Stimulated activated CD4-positive, alpha-beta T cell treated with anti-CD3 and anti-CD28 coated beads, Interleukin-15, amount 100 ng/mL, for 48 hours (primary cell): ENCODE results near the gene GNPTAB.

Source experiments
- DNase-seq, 2 donors: peaks; one replicate each; pipeline ENCODE4 v3.0.0-alpha.2; 2020; ENCODE audit warnings: low read depth in 2 of 2

GNPTAB gene

DNA sequence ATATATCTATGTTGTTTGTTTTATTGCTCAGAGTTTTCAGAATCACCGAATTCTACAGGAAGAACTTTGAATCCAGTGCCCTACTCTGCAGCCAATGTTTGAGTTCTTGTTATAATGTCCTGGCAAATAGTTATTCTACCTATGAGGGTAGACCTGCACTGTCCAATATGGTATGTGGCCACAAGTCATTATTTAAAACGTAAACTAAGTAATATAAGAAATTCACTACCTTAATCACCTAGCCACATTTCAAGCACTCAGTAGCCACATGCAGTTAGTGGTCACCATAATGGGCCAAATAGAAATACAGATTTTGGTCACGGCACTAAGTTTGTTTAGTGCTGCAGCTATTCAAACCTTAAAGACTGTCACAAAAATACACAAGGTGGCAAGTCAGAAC is 26.4 kb downstream of the GNPTAB start:
- no peak for DNase-seq

DNA sequence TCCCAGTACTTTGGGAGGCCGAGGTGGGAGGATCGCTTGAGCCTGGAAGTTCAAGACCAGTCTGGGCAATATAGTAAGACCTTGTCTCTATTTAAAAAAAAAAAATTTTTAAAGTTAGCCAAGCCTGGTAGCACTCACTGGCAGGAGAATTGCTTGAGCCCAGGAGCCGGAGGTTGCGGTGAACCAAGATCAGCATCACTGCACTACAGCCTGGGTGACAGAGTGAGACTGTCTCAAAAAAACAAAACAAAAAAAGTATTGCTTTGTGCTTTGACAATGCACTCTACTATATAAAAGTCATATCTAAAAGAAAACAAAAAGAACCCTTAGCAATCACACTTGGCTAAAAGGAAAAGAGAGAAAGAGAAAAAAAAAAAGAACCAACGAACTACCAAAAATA is 26.8 kb downstream of the GNPTAB start:
- DNase-seq, result no peak

DNA sequence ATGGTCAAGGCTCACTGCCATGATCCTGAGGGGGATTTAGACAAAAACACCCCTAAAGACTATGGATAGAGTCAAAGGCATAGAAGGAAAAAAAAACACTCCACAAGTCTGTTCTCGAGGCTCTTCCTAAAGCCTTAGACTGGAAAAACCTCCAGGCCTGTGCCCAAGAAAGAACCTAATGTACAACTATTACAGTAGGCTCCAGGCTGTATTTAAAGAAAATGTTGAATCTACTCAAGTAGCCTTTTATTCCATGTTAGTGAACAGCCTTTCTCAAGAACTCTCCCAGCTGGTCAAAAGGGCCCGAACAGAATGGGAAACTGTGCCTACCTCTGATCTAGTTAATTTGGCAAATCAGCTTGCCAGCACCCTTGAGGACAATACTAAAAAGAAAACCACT is 28.3 kb downstream of the GNPTAB start:
- DNase-seq, result no peak

DNA sequence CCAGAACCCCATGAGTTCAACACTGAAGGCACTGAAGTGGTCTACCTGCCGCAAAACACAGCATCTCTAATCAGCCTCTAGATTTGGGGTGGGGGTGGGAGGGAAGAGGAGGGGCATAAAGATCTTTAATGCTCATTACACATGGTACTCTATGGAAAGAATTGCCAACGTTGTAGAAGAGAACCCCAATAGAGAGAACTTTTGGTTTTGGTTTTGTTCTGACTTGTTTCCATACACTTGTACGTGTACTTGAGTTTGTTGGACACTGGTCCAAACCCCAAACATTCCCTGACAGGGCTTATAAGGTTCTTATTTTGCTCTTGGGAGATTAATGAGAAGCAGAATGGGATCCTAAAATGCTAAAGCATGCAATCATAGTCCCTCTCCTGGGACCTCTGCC is 31.0 kb downstream of the GNPTAB start:
- no peak for DNase-seq

DNA sequence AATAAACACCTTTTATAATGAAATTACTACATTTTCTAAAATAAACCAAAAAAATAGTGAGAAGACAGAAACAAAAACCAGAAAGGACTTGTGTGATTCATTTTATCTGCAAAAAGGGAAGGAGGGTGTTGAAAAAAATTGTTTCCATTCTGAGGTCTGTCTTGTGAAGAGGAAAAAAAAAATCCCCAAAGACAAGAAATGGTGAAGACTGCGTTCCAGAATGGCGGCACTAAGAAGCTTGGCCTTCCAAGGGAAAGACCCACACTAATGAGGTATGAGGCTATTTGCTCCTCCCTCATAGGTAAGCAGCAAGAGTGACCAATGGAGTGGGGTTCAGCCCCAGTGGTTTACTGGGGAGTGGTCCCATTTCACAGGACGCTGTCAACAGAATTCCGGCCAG is 35.0 kb downstream of the GNPTAB start:
- DNase-seq, result no peak

DNA sequence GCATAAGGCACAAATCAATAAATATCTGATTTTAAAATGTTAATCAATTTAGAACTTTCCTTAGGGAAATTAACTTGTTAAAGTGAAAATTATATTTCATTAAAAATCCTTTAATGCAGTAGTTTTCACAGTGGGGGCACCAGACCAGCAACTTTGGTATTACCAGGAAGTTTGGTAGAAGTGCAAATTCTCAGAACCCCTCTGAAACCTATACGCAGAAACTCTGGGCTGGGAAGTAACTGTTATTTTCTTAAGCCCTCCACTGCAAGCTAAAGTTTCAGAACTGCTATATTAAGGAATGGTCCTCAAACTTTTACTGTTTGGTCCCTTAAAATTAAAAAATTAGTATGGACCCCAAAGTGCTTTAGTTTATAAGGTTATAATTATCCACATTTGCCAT is 35.7 kb downstream of the GNPTAB start:
- DNase-seq, result no peak

DNA sequence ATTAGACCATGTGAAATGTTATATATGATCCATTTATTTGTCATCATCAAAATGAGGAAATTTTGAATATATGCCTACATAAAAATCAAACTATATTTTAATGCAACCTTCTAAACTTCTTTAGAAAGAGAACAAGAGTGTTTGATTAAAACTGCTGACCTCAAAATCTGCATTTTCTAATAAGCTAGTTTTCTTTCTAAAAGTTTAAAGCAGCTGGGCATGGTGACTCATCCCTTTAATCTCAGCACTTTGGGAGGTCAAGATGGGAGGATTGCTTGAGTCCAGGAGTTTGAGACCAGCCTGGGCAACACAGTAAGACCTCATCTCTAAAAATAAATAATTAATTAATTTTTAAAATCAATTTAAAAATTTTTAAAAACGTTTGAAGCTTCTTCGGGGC is 36.2 kb downstream of the GNPTAB start:
- DNase-seq, result no peak

DNA sequence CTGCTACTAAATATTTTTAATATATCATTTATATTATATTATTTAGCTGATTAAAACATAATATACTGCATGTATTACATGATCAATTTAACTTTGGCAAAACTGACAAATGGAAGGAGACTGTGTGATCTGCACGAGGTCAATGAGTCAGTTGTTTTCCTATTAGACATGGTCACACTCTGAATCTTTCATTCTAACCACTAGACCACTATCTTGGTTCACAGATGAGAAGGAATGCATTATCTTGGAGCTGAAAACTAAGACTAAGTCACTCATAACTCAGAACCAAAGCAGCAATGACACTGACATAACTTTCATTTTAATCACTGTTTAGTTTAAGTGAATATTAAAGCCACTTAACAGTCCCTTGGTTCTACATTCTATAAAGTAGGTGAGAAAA is 37.4 kb downstream of the GNPTAB start:
- DNase-seq, result no peak

DNA sequence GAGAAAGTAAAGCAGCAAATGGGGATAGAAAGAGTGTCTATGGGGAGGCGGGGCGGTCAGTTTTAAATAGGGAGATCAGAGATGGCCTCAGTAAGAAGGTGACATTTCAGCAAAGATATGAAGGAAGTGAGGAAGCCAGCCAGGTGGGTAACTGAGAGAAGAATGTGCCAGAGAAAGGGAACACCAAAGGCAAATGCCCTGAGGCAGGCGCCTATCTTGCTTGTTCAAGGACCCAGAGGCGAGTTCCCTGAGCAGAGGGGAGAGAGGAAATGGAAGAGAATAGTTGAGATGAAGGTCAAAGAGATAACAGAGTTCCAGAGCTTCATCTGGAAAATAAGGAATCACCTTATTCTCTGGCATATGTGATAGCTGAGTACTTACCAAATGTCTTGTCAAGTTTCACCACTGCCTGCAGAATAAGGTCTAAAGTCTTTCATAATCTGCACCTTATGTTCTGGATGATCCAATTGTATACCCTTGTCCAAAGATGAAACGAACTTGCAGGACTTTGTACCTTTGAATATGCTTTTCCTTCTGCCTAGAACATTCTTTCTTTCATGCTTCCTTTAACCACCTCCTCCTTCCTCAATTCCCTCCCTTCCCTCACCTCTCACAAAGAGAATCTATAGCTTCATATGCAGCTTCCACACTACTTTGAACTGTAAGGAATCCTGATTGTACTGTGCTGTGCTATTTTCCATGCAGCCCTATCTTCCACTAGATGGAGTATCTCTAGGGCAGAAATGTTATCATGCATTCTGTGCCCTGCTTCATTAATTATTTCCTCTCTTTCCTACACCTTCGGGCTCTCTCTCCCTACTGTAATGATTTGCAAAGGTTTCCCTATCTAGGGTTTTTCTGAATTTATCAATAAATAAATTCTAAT is 38.5 kb downstream of the GNPTAB start:
- no peak for DNase-seq

DNA sequence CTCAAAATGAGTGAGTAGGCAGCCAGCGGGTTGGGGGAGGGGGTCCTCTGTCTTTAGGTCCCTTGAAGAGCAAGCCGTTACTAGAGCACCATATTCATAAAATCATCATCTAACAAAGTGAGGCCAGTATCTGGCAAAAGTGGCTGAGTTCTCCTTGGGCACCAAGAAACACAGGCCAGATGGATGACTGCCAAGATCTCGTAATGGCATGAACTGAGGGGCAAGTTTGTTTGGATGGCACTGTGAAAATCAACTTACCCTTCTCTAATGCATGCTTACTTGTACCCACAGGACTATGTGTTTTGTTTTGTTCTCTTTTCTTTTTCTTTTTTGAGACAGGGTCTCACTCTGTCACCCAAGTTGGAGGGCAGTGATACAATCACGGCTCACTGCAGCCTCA is 41.6 kb downstream of the GNPTAB start:
- no peak for DNase-seq

DNA sequence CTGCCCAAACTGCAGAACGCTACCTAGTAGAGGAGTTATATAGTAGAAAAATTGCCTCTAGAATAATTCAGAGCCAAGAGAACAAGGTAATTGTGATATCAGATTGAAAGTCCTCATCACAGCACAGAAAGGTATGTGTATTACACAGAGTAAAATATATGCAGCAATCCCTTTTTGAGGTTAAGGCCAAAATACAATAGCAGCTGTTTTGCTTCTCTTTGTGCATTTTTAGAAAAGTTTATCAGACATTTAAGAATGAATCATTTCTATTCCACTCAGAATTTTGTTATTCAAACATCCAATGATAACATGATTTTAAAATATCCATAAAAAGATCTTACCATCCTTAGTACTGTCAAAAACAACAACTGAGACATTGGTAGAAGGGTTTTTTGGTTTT is 45.1 kb downstream of the GNPTAB start:
- no peak for DNase-seq

DNA sequence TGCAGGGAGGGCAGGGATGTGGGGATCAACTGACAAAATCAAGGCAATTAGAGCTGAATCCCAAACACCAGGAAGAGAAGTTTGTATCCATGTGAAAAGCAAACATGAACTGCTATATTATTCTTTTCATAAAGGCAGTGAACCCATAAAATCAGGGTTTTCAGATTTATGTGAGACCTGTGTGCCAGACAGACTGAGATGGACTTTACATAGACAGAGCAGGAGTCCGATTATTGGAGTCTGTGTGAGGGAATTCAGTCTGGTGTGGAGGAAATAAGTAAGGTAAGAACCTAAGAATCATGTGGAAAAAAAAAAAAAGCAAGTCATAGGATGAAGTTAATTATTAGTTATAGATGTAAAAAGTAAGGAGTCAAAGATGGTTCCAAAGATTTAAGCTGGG is 46.4 kb downstream of the GNPTAB start:
- DNase-seq, result no peak

DNA sequence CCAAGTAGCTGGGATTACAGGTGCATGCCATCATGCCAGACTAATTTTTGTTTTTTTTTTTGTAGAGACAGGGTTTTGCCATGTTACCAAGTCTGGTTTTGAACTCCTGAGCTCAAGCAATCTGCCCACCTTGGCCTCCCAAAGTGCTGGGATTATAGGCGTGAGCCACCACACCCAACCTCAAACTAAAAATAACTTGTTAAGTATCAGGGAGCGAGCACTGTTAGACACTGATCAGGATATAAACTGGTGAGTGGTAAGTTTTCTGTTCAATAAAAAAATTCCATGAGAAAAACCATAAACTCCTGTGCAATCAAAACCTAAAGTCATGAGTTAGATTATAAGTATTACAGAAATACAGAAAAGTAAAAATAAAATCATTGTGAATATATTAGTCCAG is 46.9 kb downstream of the GNPTAB start:
- DNase-seq, result no peak

DNA sequence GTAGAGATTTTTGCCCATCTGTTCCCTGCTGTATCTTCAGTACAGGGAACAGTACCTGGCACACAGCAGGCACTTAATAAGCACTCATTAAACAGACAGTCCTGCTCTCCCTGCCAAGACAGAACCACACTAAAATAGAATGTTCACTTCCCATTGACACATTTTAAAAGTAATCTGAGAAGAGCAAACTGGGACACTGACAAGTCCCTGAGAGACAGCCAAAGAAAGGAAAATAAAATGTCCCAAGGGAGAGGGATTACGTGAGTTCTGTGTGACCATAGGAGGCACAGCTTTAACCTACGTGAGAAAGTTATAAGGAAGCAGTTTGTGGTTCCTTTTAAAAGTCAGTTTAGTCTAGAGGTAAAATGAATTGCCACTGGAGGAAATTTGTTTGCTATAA is 47.6 kb downstream of the GNPTAB start:
- DNase-seq, result no peak

DNA sequence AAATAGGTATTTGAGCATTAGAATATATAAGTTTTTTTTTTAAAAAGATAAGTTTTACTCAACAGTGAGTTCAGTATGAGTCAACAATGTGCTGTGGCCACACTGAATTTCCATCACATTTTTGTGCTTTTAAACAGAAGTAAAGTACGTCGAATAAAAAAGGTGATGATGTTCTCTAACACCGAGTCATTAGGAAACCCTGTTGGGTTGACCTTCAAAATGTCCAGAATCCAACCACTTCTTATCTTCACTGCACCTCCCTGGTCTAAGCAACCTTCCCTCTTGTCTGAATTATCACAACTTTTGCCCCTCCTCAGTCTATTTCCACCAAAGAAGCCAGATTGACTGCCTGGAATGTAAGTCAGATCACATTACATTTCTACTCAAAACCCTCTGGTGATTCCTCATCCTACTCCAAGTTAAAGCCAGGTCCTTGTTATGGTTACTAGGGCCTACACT is 48.5 kb downstream of the GNPTAB start:
- no peak for DNase-seq

DNA sequence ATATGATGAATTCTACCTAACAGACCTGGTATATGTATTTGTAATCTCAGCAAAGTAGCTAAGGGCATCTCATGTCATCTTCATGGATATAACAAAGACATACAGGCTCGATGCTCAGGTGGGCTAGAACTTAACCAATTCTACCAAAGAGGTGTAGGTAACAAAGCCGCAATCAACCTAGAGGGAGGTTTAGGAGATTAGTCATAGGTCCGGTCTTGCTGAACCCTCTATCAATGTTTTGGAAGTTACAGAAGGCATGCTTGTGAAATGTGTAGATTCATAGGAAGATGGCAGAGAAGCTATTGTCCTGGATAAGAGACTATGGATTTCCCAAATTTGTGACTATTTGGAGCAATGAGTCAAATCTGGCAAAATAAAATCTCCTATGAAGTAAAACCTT is 48.9 kb downstream of the GNPTAB start:
- no peak for DNase-seq

DNA sequence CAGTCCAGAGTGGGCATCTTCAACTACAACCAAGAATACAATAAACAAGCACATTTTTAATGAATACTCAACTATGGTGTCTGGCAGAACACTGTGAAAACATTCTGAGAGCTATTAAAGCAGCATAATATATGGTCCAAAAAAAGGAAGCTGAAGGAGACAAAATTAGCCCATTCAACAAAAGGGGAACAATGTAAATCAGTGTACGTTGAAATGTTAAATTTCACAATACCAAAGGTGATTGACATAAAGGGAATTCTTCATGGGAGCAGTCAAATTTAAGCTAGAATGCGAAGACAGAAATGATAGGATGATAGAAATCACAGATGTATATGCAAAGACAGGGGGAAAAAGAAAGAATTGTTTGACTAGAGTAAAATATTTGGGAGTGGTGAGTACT is 50.2 kb downstream of the GNPTAB start:
- DNase-seq, result no peak

DNA sequence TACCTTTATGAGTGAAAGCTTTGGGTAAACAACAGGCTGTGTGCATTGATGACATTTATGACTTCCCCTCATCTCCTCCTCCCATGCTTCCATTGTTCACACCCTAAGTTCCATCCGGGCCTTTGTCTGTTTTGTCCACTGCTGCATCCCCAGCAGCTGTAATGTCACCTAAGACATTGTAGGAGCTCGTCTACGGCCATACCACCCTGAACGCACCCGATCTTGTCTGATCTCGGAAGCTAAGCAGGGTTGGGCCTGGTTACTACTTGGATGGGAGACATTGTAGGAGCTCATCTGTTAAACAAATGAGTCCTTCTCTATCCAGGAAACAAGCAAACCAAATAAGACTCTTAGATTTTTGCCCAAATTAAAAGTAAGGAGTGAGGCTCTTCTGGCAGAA is 51.1 kb downstream of the GNPTAB start:
- no peak for DNase-seq

DNA sequence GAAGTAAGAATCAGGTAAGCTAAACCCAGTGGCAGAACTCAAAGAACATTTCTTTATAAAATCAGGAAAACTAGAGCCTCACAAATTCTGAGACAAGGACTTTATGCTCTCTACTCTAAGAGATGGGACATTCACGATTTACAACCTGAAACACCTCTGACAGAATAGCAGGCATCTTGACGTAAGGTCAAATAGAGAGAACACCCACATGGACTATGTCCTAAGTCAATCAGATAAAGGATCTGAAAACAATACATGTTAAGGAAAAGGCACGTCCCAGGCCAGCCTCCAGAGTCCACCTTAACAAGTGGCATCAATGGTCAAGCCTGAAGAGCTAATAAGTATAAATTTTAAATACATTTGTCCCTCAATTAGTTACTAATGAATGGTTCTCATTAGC is 51.6 kb downstream of the GNPTAB start:
- no peak for DNase-seq

DNA sequence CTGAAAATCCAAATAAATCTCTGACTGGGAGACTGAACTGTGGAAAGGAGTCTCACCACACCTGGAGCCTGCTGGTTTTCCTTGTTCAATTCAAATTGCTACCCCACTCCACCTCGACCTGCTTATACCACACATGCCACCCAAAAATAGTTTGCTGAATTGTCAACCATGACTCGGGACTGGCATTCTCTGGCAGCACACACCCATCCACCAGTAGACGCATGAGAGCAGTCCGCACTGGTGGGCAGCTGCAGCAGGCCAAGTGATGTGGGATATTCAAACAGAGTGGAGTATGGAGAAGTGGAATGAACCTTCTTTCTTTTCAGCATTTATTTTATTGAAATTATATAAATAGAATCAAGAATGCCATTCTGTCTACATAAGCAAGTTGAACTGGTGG is 52.8 kb downstream of the GNPTAB start:
- DNase-seq, result no peak

DNA sequence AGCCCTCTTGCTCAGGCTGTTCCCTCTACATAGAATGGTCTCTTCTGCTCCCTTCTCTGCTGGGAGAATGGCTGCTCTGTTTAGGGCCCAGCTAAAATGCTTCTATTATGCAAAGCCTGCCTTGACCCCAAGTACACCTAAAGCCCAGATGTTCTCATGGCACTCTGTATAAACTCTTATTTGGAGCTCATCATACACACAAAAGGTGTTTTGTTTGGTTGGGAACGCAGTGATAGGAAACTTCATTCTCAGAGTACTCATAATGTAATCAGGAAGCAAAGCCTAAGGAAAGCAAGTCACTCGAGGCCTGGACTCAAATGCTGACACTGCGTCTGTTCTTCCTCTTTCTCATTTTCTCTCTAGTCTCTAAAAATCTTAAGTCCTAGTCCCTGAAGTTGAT is 53.3 kb downstream of the GNPTAB start:
- DNase-seq, result no peak

DNA sequence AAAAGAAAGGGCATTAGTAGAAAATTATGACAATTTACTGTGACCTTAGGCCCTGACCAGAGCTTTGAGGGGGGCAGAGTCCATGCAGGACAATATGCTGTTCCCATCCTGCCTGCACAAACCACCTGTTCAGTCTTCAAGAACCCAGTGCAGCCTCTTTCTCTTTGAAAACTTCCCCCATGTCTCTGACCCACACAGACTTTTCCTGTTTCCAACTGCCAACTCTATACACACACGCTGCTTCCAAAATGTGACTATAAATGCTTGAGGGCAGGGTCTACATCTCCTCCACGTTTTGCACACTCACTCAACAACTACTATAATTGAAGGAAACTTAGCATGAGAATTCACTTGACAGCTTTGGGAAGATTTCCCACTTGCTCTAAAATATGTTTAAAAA is 54.9 kb downstream of the GNPTAB start:
- DNase-seq, result no peak

DNA sequence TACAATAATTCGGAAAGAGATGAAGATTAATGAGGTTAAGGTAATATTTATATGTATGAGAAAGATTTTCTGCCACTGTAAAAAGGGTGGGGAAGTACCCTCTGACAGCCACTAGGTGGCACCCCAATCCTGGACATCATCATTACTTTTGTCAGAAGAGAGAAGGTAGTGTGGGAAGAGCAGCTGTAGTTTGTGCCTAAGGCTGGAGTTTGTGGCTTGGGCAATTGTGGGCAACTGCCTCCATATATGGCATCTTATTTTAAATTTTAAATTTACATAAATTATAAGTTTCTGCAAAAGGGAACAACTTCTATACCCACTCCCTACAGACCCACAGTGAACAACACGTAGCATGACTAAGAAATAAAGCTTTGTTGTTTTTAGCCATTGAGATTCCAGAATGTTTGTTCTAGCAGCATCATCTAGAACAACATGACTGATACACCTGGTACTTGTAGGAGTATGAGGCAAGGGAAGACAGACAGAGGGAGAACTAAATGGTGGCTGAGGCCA is 57.1 kb downstream of the GNPTAB start:
- DNase-seq, result peak; percentile 36 to 43
